ENCODE data around the gene CCDC192.
A peak's percentile ranks its signal among the peaks of the same experiment; 100 is the strongest.

CCDC192 gene

DNA sequence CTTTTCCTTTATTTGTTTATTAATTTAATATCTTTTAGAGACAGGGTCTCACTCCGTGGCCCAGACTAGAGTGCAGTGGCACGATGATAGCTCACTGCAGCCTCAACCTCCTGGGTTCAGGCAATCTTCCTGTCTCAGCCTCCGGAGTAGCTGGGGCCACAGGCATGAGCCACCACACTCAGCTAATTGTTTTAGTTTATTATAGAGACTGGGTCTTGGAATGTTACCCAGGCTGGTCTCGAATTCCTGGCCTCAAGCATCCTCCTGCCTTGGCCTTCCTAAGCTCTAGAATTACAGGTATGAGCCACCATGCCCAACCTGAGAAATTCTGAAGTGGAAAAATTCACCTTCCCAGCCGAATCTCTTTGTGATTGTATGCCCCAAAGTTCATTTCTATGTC is 240.9 kb downstream of the CCDC192 start:
- H3K27ac ChIP-seq (ENCODE audit: extremely low read depth, low read depth, low read length) = no peak overlapping the region
- H3K4me1 ChIP-seq (ENCODE audit: control insufficient read depth, insufficient read depth, low read length) = no peaks in the 10 kb centered on the region
- no peaks in the 10 kb centered on the region for H3K36me3 ChIP-seq (ENCODE audit: control insufficient read depth in 2 of 2, insufficient read depth in 1 of 2, low read length in 2 of 2)
- ChIA-PET CTCF (no interaction called here), POLR2A (interaction anchor here (0.6 kb wide), 1 partner anchor 9 kb away, joined by 3 read pairs; no protein-coding TSS in a partner anchor)
- H3K4me3 ChIP-seq (ENCODE audit: low read depth, low read length) = no peak overlapping the region
- H3K9me3 ChIP-seq (ENCODE audit: control insufficient read depth, insufficient read depth, low read depth, low read length) = no peaks in the 10 kb centered on the region
- no peak for TF ChIP-seq ZNF324 (tag by site-specific recombination; IDR thresholded peaks at IDR 0.05)
- TF ChIP-seq, protein P1, sequence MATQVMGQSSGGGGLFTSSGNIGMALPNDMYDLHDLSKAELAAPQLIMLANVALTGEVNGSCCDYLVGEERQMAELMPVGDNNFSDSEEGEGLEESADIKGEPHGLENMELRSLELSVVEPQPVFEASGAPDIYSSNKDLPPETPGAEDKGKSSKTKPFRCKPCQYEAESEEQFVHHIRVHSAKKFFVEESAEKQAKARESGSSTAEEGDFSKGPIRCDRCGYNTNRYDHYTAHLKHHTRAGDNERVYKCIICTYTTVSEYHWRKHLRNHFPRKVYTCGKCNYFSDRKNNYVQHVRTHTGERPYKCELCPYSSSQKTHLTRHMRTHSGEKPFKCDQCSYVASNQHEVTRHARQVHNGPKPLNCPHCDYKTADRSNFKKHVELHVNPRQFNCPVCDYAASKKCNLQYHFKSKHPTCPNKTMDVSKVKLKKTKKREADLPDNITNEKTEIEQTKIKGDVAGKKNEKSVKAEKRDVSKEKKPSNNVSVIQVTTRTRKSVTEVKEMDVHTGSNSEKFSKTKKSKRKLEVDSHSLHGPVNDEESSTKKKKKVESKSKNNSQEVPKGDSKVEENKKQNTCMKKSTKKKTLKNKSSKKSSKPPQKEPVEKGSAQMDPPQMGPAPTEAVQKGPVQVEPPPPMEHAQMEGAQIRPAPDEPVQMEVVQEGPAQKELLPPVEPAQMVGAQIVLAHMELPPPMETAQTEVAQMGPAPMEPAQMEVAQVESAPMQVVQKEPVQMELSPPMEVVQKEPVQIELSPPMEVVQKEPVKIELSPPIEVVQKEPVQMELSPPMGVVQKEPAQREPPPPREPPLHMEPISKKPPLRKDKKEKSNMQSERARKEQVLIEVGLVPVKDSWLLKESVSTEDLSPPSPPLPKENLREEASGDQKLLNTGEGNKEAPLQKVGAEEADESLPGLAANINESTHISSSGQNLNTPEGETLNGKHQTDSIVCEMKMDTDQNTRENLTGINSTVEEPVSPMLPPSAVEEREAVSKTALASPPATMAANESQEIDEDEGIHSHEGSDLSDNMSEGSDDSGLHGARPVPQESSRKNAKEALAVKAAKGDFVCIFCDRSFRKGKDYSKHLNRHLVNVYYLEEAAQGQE (tag by site-specific recombination; IDR thresholded peaks at IDR 0.05) = no peak
- TF ChIP-seq CTCF (tag by site-specific recombination; IDR thresholded peaks at IDR 0.05) = no peak
- no peak for TF ChIP-seq ZNF274 (IDR thresholded peaks at IDR 0.05; ENCODE audit: low read length)
- no peak for TF ChIP-seq ZNF274 (tag by site-specific recombination; IDR thresholded peaks at IDR 0.05; ENCODE audit: borderline replicate concordance)
- TF ChIP-seq ZXDB (tag by site-specific recombination; IDR thresholded peaks at IDR 0.05) = no peak
- no peak for TF ChIP-seq IKZF3 (tag by site-specific recombination; IDR thresholded peaks at IDR 0.05)
- no peak for TF ChIP-seq ZNF426 (tag by site-specific recombination; IDR thresholded peaks at IDR 0.05)
- TF ChIP-seq TRIM28 (IDR thresholded peaks at IDR 0.05; ENCODE audit: borderline replicate concordance, low read length) = no peak
- no peak for TF ChIP-seq FEZF1 (tag by site-specific recombination; IDR thresholded peaks at IDR 0.05)
- TF ChIP-seq ZNF518A (tag by site-specific recombination; conservative IDR thresholded peaks at IDR 0.05; ENCODE audit: low read depth) = no peak
- no peak for TF ChIP-seq ZNF560 (tag by site-specific recombination; IDR thresholded peaks at IDR 0.05; ENCODE audit: borderline replicate concordance)
- no peak for TF ChIP-seq ZSCAN18 (tag by site-specific recombination; IDR thresholded peaks at IDR 0.05)
- no peak for TF ChIP-seq ZNF580 (tag by site-specific recombination; IDR thresholded peaks at IDR 0.05)
- TF ChIP-seq ZNF174 (tag by site-specific recombination; IDR thresholded peaks at IDR 0.05) = no peak
- TF ChIP-seq MZF1 (tag by site-specific recombination; IDR thresholded peaks at IDR 0.05; ENCODE audit: borderline replicate concordance) = peak; percentile 44; the same call in 1 of the 2 replicates
- TF ChIP-seq, protein P2, sequence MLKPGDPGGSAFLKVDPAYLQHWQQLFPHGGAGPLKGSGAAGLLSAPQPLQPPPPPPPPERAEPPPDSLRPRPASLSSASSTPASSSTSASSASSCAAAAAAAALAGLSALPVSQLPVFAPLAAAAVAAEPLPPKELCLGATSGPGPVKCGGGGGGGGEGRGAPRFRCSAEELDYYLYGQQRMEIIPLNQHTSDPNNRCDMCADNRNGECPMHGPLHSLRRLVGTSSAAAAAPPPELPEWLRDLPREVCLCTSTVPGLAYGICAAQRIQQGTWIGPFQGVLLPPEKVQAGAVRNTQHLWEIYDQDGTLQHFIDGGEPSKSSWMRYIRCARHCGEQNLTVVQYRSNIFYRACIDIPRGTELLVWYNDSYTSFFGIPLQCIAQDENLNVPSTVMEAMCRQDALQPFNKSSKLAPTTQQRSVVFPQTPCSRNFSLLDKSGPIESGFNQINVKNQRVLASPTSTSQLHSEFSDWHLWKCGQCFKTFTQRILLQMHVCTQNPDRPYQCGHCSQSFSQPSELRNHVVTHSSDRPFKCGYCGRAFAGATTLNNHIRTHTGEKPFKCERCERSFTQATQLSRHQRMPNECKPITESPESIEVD (tag by site-specific recombination; IDR thresholded peaks at IDR 0.05) = no peak
- no peak for TF ChIP-seq ZNF311 (tag by site-specific recombination; IDR thresholded peaks at IDR 0.05; ENCODE audit: borderline replicate concordance)
- no peak for TF ChIP-seq ZNF423 (tag by site-specific recombination; IDR thresholded peaks at IDR 0.05)
- no peak for TF ChIP-seq ZBTB1 (tag by site-specific recombination; IDR thresholded peaks at IDR 0.05)
- TF ChIP-seq ZNF335 (tag by site-specific recombination; conservative IDR thresholded peaks at IDR 0.05) = no peak
- TF ChIP-seq ZFP37 (tag by site-specific recombination; IDR thresholded peaks at IDR 0.05) = no peak
- TF ChIP-seq HOXA7 (CRISPR knock-in tag; IDR thresholded peaks at IDR 0.05; ENCODE audit: borderline replicate concordance) = no peak
- no peak for TF ChIP-seq OVOL3 (tag by site-specific recombination; IDR thresholded peaks at IDR 0.05)
- peak; percentile 97 for TF ChIP-seq ZNF394 (tag by site-specific recombination; IDR thresholded peaks at IDR 0.05; ENCODE audit: borderline replicate concordance)
- no peak for TF ChIP-seq ZNF521 (tag by site-specific recombination; IDR thresholded peaks at IDR 0.05)
